K562 (cell line): ENCODE data around the gene HCFC1R1. TPM values are rescaled to one million over a fixed set of nuclear protein-coding genes. Genes with fewer than 3 reads are reported as not detected.
"Not testable (repeated sequence)": the region's sequence is repeated elsewhere in the genome, so short reads cannot be mapped to it uniquely, and the experiment has no call there.

ENCODE experiments used
- ATAC-seq: fragments of 200-7000 bp; cut with Tn5 transposase; 3 replicates; pipeline ENCODE4 v1.9.1; 2020; ENCODE audit warnings: moderate library complexity
- BruUV-seq: library from RNA; stranded (reverse); fragments of 400-500 nt; replicated peaks from 2 replicates; lab custom pipeline; 2021; lab: Mats Ljungman, UMichigan
- CTCF ChIA-PET: fragments of 300-600 bp; formaldehyde crosslinking; extraction: SDS; loops from one replicate; lab custom pipeline; 2021; ENCODE audit warnings: low intra/inter-chr PET ratio; lab: Yijun Ruan, JAX
- POLR2A ChIA-PET: fragments of 300-600, 350-650 bp; sonication (Branson Sonifier 250); formaldehyde crosslinking; extraction: SDS; loops from one replicate; lab custom pipeline; 2021; ENCODE audit warnings: antibody characterized with exemption, inconsistent platforms; lab: Yijun Ruan, JAX
- DNase-seq, 4 experiments: peaks; one replicate each; pipeline versions ENCODE4 v3.0.0 to v3.0.0-alpha.2; 2011 to 2018; ENCODE audit warnings: low spot score in 3 of 4, mixed read lengths in 3 of 4; ENCODE audit errors: extremely low read depth in 1 of 4
- FAIRE-seq: peaks from 2 replicates; lab custom pipeline; 2011; peaks lifted over from hg19 to GRCh38; lab: Jason Lieb, UNC
- H2AFZ ChIP-seq: 2 replicates; pipeline ENCODE4 v1.6.0; 2011; ENCODE audit warnings: low read depth, low read length, control low read depth, inconsistent platforms
- H3K27ac ChIP-seq: fragments of 200-600 bp; 3 replicates; pipeline ENCODE4 v1.8.0; 2011; ENCODE audit warnings: low read depth, mild to moderate bottlenecking, control low read depth, inconsistent platforms, low read length, moderate library complexity, mixed read lengths; ENCODE audit errors: extremely low read depth
- H3K27me3 ChIP-seq, 2 experiments: fragments of 300-600 bp in 1 of 2; 2 replicates in 1 of 2; 3 replicates in 1 of 2; pipeline versions ENCODE4 v1.6.0 to v1.8.0; 2011; ENCODE audit warnings: inconsistent platforms in 2 of 2, low read length in 2 of 2, mild to moderate bottlenecking in 1 of 2, mixed read lengths in 1 of 2, moderate library complexity in 1 of 2; ENCODE audit not compliant: control insufficient read depth in 2 of 2, insufficient read depth in 2 of 2
- H3K36me3 ChIP-seq: fragments of 300-600 bp; 3 replicates; pipeline ENCODE4 v1.8.0; 2011; ENCODE audit warnings: mild to moderate bottlenecking, low read length, inconsistent platforms; ENCODE audit not compliant: control insufficient read depth, insufficient read depth
- H3K4me1 ChIP-seq, 2 experiments: fragments of 200-600 bp in 1 of 2; replicated peaks in 1 of 2; 2 replicates in 1 of 2; 3 replicates in 1 of 2; pipeline versions ENCODE4 v1.5.1 to v1.8.0; 2011; ENCODE audit warnings: inconsistent platforms in 2 of 2, low read length in 2 of 2, mild to moderate bottlenecking in 1 of 2, mixed read lengths in 1 of 2, moderate library complexity in 1 of 2; ENCODE audit not compliant: control insufficient read depth in 2 of 2, insufficient read depth in 2 of 2
- H3K4me2 ChIP-seq: 2 replicates; pipeline ENCODE4 v1.6.1; 2011; ENCODE audit warnings: low read length, control low read depth, inconsistent platforms, mixed read lengths; ENCODE audit not compliant: insufficient read depth
- H3K4me3 ChIP-seq: fragments of 200-600 bp; sonication (generic), shearing (Covaris generic); 2 replicates; pipeline ENCODE4 v1.5.1; 2016; ENCODE audit warnings: control low read depth, inconsistent platforms
- H3K79me2 ChIP-seq: fragments of 200-600 bp; 3 replicates; pipeline ENCODE4 v1.8.0; 2011; ENCODE audit warnings: low read length, inconsistent platforms; ENCODE audit not compliant: control insufficient read depth, insufficient read depth
- H3K9ac ChIP-seq, 2 experiments: 2 replicates each; pipeline versions ENCODE4 v1.6.0 to v1.6.1; 2011; ENCODE audit warnings: low read depth in 2 of 2, low read length in 2 of 2, control low read depth in 1 of 2, inconsistent platforms in 1 of 2, mild to moderate bottlenecking in 1 of 2, mixed read lengths in 1 of 2; ENCODE audit not compliant: insufficient read depth in 1 of 2
- H3K9me1 ChIP-seq: one replicate; pipeline ENCODE4 v1.6.0; 2011; ENCODE audit warnings: inconsistent platforms, mild to moderate bottlenecking, low read length, moderate library complexity; ENCODE audit not compliant: control insufficient read depth, insufficient read depth
- H3K9me3 ChIP-seq: replicated peaks from 2 replicates; pipeline ENCODE4 v1.5.1; 2011; ENCODE audit warnings: low read depth, low read length, inconsistent platforms; ENCODE audit not compliant: control insufficient read depth, insufficient read depth
- H4K20me1 ChIP-seq: replicated peaks from 2 replicates; pipeline ENCODE4 v1.6.1; 2011; ENCODE audit warnings: low read length, inconsistent platforms, mixed read lengths; ENCODE audit not compliant: control insufficient read depth, insufficient read depth
- RAD21 ChIP-seq, 2 experiments: fragments of 250-450 bp in 1 of 2; fragments of 450-650 bp in 1 of 2; sonication (Bioruptor Pico) in 1 of 2; formaldehyde crosslinking in 1 of 2; IDR thresholded peaks in 1 of 2; conservative IDR thresholded peaks in 1 of 2; 2 replicates each; pipeline versions ENCODE4 v1.4.0 to v1.8.0; 2020 to 2022; ENCODE audit warnings: mild to moderate bottlenecking in 2 of 2, moderate library complexity in 1 of 2
- ZBTB33 ChIP-seq: sonication (generic); formaldehyde crosslinking; IDR thresholded peaks from 2 replicates; pipeline ENCODE4 v1.8.1; 2023; ENCODE audit warnings: mild to moderate bottlenecking, missing genetic modification reagents
- WGBS: fragments of 100-300 bp; shearing (Covaris generic); methylation state at CpG from one replicate; pipeline ENCODE4 v1.1.6; 2016; ENCODE audit warnings: low coverage, mixed read lengths; ENCODE audit not compliant: insufficient coverage; ENCODE audit errors: missing lambda C conversion rate; 5-methylcytosine and 5-hydroxymethylcytosine counted together
- in situ Hi-C: fragments of 300-500 bp; cut with MboI; formaldehyde crosslinking; loops from 4 replicates; pipeline ENCODE4 v1.15.0; 2018; ENCODE audit warnings: inconsistent platforms, mixed read lengths
- intact Hi-C: fragments of 100-400 bp; cut with micrococcal nuclease; formaldehyde crosslinking; loops from 2 replicates; pipeline ENCODE4 v1.14.2; 2022
- polyA plus RNA-seq, 8 experiments: library from polyadenylated mRNA; depleted of rRNA in 4 of 8; stranded (reverse) in 5 of 8; unstranded in 3 of 8; fragments of >200 nt; fragmentation: Nextera tagmentation in 2 of 8; fragmentation: Illumina TruSeq in 1 of 8; extraction: Ambion mirVana in 2 of 8; extraction: Trizol in 1 of 8; gene quantifications; 2 replicates each; pipeline versions ENCODE4 v1.2.1 to v1.2.3, GENCODE V29; 2011 to 2014; ENCODE audit warnings: inconsistent platforms in 1 of 8, missing spikeins in 1 of 8
- total RNA-seq, 7 experiments: library from RNA; depleted of rRNA in 6 of 7; stranded (reverse); fragments of >200 nt in 6 of 7; fragmentation: Illumina TruSeq in 2 of 7; extraction: Trizol in 2 of 7; gene quantifications; 2 replicates each; pipeline versions ENCODE4 v1.2.1 to v1.2.3, GENCODE V29; 2011 to 2021; ENCODE audit warnings: low replicate concordance in 1 of 7
- TF ChIP-seq, protein P1 (sequence below), 3 experiments: IDR thresholded peaks in 2 of 3; conservative IDR thresholded peaks in 1 of 3; 2 replicates each; pipeline ENCODE4 v1.5.1; 2011 to 2012; ENCODE audit warnings: low read length in 3 of 3, mild to moderate bottlenecking in 3 of 3, control low read depth in 2 of 3, improper control_type of control experiment in 1 of 3, inconsistent platforms in 1 of 3, low read depth in 1 of 3, mixed read lengths in 1 of 3, moderate library complexity in 1 of 3; ENCODE audit not compliant: insufficient read depth in 2 of 3

Gene HCFC1R1
- total and polyA plus RNA-seq, 9 of the 15 experiments (the other 6 are each of a cell fraction or from before 2014, with no cell fraction given), result 2.2 to 29.0 (median 11.2) TPM

DNA sequence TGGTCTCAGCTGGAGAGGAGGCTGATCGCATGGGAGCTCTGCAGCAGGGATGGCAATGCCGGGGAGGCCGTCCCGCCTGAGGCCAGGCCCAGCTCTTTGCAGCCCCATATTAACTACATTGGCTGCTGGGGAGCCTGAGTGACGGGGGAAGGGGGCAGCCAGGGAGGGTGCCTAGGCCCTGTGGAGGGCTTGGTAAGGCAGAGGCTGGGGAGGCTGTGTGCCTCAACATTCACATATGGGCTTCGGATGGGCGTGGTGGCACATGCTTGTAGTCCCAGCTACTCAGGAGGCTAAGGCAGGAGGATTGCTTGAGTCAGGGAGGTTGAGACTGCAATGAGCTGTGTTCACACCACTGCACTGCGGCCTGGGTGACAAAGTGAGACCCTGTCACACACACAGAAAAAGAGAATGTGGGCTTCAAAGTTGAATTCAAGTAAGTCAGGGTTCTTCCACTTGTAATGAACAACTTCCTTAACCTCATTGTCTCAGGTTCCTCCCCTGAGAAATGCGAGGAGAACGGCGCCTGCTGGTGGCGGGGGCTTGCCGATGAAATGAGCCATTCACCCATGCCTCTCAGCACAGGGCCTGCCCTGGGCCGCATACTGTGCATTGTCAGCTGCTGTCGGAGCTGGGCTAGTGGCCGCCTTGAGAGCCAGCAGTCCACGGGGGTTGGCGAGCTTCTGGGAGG is 49.0 kb upstream of the HCFC1R1 start:
- BruUV-seq, H3K4me2 ChIP-seq, H3K9me1 ChIP-seq, CTCF ChIA-PET, in situ Hi-C loops: not testable (repeated sequence)
- FAIRE-seq, result peak; percentile 15
- TF ChIP-seq, protein P1, sequence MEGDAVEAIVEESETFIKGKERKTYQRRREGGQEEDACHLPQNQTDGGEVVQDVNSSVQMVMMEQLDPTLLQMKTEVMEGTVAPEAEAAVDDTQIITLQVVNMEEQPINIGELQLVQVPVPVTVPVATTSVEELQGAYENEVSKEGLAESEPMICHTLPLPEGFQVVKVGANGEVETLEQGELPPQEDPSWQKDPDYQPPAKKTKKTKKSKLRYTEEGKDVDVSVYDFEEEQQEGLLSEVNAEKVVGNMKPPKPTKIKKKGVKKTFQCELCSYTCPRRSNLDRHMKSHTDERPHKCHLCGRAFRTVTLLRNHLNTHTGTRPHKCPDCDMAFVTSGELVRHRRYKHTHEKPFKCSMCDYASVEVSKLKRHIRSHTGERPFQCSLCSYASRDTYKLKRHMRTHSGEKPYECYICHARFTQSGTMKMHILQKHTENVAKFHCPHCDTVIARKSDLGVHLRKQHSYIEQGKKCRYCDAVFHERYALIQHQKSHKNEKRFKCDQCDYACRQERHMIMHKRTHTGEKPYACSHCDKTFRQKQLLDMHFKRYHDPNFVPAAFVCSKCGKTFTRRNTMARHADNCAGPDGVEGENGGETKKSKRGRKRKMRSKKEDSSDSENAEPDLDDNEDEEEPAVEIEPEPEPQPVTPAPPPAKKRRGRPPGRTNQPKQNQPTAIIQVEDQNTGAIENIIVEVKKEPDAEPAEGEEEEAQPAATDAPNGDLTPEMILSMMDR (IDR thresholded peaks at IDR 0.05 in 2 of 3, conservative IDR thresholded peaks at IDR 0.05 in 1 of 3; ENCODE audit: insufficient read depth in 2 of 3, low read depth in 1 of 3, low read length in 3 of 3), result peak in 2 of 3 experiments; percentile 20 to 37; a peak in 3 of 6 replicates
- TF ChIP-seq RAD21 (CRISPR knock-in tag; conservative IDR thresholded peaks at IDR 0.05 in 1 of 2, IDR thresholded peaks at IDR 0.05 in 1 of 2) (peak in 1 of 2 experiments; percentile 39; a peak in 2 of 4 replicates), ZBTB33 (CRISPR knock-in tag) (peak; percentile 84)
- TF ChIP-seq, all 486 proteins: peak for 3; not testable (repeated sequence) for 483
- H3K36me3 ChIP-seq, H2AFZ ChIP-seq, H3K79me2 ChIP-seq, H3K9me3 ChIP-seq, H3K4me3 ChIP-seq, POLR2A ChIA-PET, H3K27ac ChIP-seq, H3K9ac ChIP-seq, intact Hi-C loops, DNase-seq, H4K20me1 ChIP-seq: not testable (repeated sequence)
- 31% methylated on average over 13 of the region's 18 CpGs for WGBS
- ATAC-seq, result peak; percentile 74
- Histone ChIP-seq H3K4me1 (peaks cover 14 to 28% of the 10 kb centered on the region in 2 experiments), H3K27me3 (peaks cover 3 to 12% of the 10 kb centered on the region in 2 experiments; a peak in 4 of 5 replicates)

DNA sequence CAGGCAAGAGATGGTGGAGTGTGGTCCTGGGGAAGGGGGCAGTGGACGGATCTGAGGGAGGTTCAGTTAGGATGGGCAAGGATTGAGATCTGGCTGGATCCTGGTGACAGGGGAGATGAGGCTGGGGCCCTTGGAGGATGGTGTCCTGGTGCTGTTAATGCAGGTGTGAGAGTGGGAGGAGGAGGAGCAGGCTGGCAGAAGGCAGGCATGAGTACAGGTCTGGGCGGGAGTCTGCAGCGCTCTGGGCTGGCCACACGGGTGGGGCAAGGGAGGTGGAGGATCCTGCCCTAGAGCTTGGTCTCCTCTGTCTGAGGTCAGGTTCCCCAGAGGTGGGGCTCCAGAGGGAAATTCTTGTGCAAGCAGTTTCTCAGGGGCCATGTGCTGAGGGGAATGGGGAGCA is 48.4 kb upstream of the HCFC1R1 start:
- ATAC-seq, H3K4me2 ChIP-seq, in situ Hi-C loops, H3K9me1 ChIP-seq, BruUV-seq, H4K20me1 ChIP-seq, intact Hi-C loops, DNase-seq, H3K4me3 ChIP-seq, H3K27ac ChIP-seq, FAIRE-seq, H3K9me3 ChIP-seq, H2AFZ ChIP-seq, H3K79me2 ChIP-seq, POLR2A ChIA-PET, H3K36me3 ChIP-seq, CTCF ChIA-PET, H3K9ac ChIP-seq: not testable (repeated sequence)
- Histone ChIP-seq H3K27me3 (peaks cover 0 to 12% of the 10 kb centered on the region in 2 experiments; a peak in 3 of 5 replicates), H3K4me1 (peaks cover 14 to 33% of the 10 kb centered on the region in 2 experiments)
- WGBS, result 50% methylated on average over 3 of the region's 4 CpGs
